Neuron (in vitro differentiated cells): ENCODE results near the gene CRYZL1.

Experiments used
- H2AFZ ChIP-seq: one replicate; pipeline ENCODE4 v1.6.1; 2013; ENCODE audit warnings: low read depth, mild to moderate bottlenecking, inconsistent platforms, low read length, moderate library complexity
- H3K27me3 ChIP-seq: one replicate; pipeline ENCODE4 v1.6.1; 2013; ENCODE audit warnings: low read length; ENCODE audit not compliant: insufficient read depth
- H3K36me3 ChIP-seq: one replicate; pipeline ENCODE4 v1.6.1; 2013; ENCODE audit warnings: low read length; ENCODE audit not compliant: insufficient read depth
- H3K4me1 ChIP-seq: one replicate; pipeline ENCODE4 v1.6.1; 2013; ENCODE audit warnings: low read length; ENCODE audit not compliant: insufficient read depth
- H3K4me3 ChIP-seq: 2 replicates; pipeline ENCODE4 v1.5.1; 2013; ENCODE audit warnings: mild to moderate bottlenecking, low read length, moderate library complexity
- H3K9me3 ChIP-seq: one replicate; pipeline ENCODE4 v1.6.1; 2013; ENCODE audit warnings: low read length

The CRYZL1 gene

GRCh38 chr21:33544451-33545195 is 96.9 kb downstream of the CRYZL1 start:
- H3K36me3 ChIP-seq, result peaks cover 20% of the 10 kb centered on the region

DNA sequence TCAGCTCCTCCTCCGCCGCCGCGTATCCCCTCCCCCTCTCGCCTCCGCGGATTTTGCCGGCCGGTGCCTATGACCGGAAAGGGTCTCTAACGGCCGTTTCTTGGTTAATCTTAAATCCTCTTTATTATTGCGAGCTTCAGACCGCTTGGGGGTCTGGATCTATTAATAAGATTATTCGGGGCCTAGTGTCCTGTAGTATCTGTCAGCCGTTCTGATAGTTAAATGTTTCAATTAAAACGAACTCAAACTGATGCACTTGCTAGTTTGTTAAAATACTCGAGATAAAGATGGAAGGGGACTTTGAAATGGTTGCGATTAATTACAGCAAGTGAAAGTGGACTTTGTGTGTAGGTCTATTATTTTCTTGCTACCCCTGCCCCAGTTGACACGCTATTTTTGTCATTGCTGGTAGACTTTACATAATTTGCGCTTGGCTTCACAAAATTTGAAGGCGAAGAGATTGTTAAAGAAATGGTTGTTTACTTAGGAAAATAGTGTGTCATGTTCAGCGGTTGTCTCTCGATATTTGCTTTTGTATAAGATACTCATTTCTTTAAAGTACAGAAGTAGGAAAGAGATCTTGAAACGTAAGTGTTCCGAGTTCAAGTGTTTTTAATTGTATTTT is 97.9 kb downstream of the CRYZL1 start:
- Histone ChIP-seq H2AFZ (peak overlapping the region; percentile 46), H3K36me3 (peaks cover 20% of the 10 kb centered on the region), H3K4me3 (peak overlapping the region; percentile 86), H3K9me3 (no peaks in the 10 kb centered on the region), H3K4me1 (peaks cover 25% of the 10 kb centered on the region), H3K27me3 (no peaks in the 10 kb centered on the region)

More at GRCh38 chr21:33544451-33545195, 96.9 kb downstream of the CRYZL1 start:
- Histone ChIP-seq H3K4me1 (peaks cover 25% of the 10 kb centered on the region), H3K4me3 (peak overlapping the region; percentile 86), H2AFZ (no peak overlapping the region), H3K27me3 (no peaks in the 10 kb centered on the region), H3K9me3 (no peaks in the 10 kb centered on the region)

DNA sequence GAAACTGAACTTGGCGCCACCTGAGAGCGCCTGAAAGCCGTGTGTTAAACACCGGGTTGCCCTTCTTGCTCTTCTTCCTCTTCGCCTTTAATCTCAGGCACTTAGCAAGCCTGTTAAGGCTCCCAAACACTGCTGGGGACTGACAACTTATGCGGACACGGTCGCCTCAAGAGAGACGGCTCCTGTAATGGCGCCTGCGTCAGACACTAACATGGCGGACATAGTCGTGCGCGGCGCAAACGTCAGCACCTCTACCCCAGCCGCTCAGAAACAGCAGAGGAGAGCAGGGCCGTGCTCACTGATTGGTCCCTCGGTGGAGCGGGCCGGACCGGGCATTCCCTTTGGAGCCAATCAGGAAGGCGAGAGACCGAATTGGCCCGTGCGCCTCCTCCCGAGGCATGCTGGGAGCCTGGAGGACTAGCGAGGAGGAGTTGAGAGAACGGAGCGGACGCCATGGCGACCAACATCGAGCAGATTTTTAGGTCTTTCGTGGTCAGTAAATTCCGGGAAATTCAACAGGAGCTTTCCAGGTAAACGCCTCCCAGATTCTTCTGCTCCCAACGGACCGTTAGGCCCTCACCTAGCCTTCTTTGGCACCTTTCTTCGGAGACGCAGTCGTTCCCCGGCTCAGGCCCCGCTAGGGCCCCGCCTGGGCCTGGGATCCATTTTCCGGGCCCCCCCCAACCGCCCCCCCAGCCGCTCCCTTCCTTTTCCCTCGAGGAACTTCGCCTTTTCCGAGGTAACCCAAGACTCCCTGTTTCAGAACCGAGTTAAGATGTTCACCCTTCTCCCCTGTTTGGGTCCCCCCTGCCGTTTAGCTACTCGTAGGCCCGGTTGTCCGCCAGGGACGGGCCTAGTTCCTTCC is 98.7 kb downstream of the CRYZL1 start, which contains the start of gene SON:
SON (plus strand) TSS at position 399 of the 865 bp plus-strand sequence; CDS start at position 454, 55 bp downstream.
- Histone ChIP-seq H2AFZ (peak within 1 kb of the TSS; percentile 57), H3K27me3 (no peaks in the 10 kb centered on the region), H3K36me3 (peaks cover 25% of the 10 kb centered on the region), H3K4me1 (peaks cover 25% of the 10 kb centered on the region), H3K4me3 (peak within 1 kb of the TSS; percentile 86), H3K9me3 (no peaks in the 10 kb centered on the region)

GRCh38 chr21:33541756-33542639 is 99.5 kb downstream of the CRYZL1 start, which contains the start of gene GART:
GART (minus strand) TSS chr21:33542117; CDS start chr21:33539315, 2,802 bp downstream.
- no peaks in the 10 kb centered on the region for H3K27me3 ChIP-seq
- H3K9me3 ChIP-seq, result no peaks in the 10 kb centered on the region
- H3K4me1 ChIP-seq, result peaks cover 25% of the 10 kb centered on the region
- peak within 1 kb of the TSS; percentile 57 for H2AFZ ChIP-seq
- H3K36me3 ChIP-seq, result peaks cover 28% of the 10 kb centered on the region
- H3K4me3 ChIP-seq, result peak within 1 kb of the TSS; percentile 86

DNA sequence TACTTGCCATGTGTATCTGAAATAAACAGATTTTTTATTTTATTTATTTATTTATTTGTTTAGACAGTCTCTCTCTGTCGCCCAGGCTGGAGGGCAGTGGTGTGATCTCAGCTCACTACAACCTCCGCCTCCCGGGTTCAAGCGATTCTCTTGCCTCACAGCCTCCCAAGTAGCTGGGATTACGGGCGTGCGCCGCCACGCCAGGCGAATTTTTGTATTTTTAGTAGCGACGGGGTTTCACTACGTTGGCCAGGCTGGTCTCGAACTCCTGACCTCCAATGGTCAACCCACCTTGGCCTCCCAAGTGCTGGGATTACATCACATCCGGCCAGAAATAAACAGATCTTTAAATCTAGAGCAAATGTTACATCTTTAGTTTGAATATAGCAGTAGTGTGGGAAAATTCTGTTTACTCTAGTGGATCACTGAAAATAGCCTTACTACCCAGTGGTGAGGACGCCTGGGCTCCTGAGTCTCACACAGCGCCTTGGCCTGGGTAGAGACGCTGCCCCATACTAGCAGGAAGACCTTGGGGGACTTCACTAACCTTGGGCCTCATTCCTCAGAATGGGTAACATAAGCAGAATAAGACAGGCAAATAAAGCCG is 100.3 kb downstream of the CRYZL1 start:
- Histone ChIP-seq H3K27me3 (no peaks in the 10 kb centered on the region), H3K9me3 (no peaks in the 10 kb centered on the region), H2AFZ (peak overlapping the region; percentile 57), H3K4me3 (peak overlapping the region; percentile 86), H3K36me3 (peaks cover 31% of the 10 kb centered on the region), H3K4me1 (peaks cover 25% of the 10 kb centered on the region)

- H3K27me3 ChIP-seq, result no peaks in the 10 kb centered on the region
- peaks cover 36% of the 10 kb centered on the region for H3K36me3 ChIP-seq
- peaks cover 22% of the 10 kb centered on the region for H3K4me1 ChIP-seq
- H3K9me3 ChIP-seq, result no peaks in the 10 kb centered on the region
- no peak overlapping the region for H2AFZ ChIP-seq
- H3K4me3 ChIP-seq, result peak overlapping the region; percentile 86
Measured at GRCh38 chr21:33540711-33541104, 100.8 kb downstream of the CRYZL1 start.

- Histone ChIP-seq H3K9me3 (no peaks in the 10 kb centered on the region), H3K36me3 (peaks cover 47% of the 10 kb centered on the region), H3K4me1 (peaks cover 12% of the 10 kb centered on the region), H3K27me3 (no peaks in the 10 kb centered on the region), H2AFZ (no peak overlapping the region), H3K4me3 (no peak overlapping the region)
Measured at GRCh38 chr21:33539616-33540015, 101.9 kb downstream of the CRYZL1 start.
